H1 (cell line): ENCODE measurements around the gene RASSF3. TPM values are rescaled to one million over a fixed set of nuclear protein-coding genes. Genes with fewer than 3 reads are reported as not detected.

Source experiments
- CTCF ChIA-PET: fragments of 300-600 bp; sonication (Branson Sonifier 250); formaldehyde crosslinking; loops from one replicate; lab custom pipeline; 2021; ENCODE audit not compliant: partially characterized antibody; lab: Charles Lee
- POLR2A ChIA-PET: fragments of 300-600 bp; sonication (Branson Sonifier 250); formaldehyde crosslinking; loops from one replicate; lab custom pipeline; 2021; ENCODE audit warnings: inconsistent platforms; ENCODE audit not compliant: partially characterized antibody; lab: Charles Lee
- DNase-seq, 2 experiments: peaks; one replicate each; pipeline versions ENCODE4 v3.0.0 to v3.0.0-alpha.2; 2010 to 2022; ENCODE audit warnings: low spot score in 2 of 2, low read depth in 1 of 2, mixed read lengths in 1 of 2
- FAIRE-seq: peaks from 2 replicates; lab custom pipeline; 2011; peaks lifted over from hg19 to GRCh38; lab: Jason Lieb, UNC
- H2AFZ ChIP-seq: 2 replicates; pipeline ENCODE4 v1.8.1; 2012; ENCODE audit warnings: low read length, inconsistent platforms
- H2AK5ac ChIP-seq: 2 replicates; pipeline ENCODE4 v1.6.1; 2013; ENCODE audit warnings: low read depth, low read length
- H2BK120ac ChIP-seq: replicated peaks from 2 replicates; pipeline ENCODE3; 2013; ENCODE audit warnings: low read depth, low read length, inconsistent platforms
- H2BK12ac ChIP-seq: 2 replicates; pipeline ENCODE4 v1.6.1; 2013; ENCODE audit warnings: low read depth, low read length
- H2BK15ac ChIP-seq: 2 replicates; pipeline ENCODE4 v1.6.1; 2013; ENCODE audit warnings: low read length
- H2BK20ac ChIP-seq: 2 replicates; pipeline ENCODE4 v1.6.1; 2013; ENCODE audit warnings: low read length
- H2BK5ac ChIP-seq: 2 replicates; pipeline ENCODE4 v1.6.1; 2013; ENCODE audit warnings: low read depth, low read length
- H3K14ac ChIP-seq: 2 replicates; pipeline ENCODE4 v1.6.1; 2013; ENCODE audit warnings: inconsistent platforms; ENCODE audit not compliant: insufficient read length
- H3K18ac ChIP-seq: 2 replicates; pipeline ENCODE4 v1.6.1; 2013; ENCODE audit warnings: low read length; ENCODE audit errors: extremely low read depth
- H3K23ac ChIP-seq: 2 replicates; pipeline ENCODE4 v1.6.1; 2013; ENCODE audit warnings: inconsistent platforms; ENCODE audit not compliant: insufficient read length
- H3K23me2 ChIP-seq: 2 replicates; pipeline ENCODE4 v1.6.1; 2013; ENCODE audit warnings: low read depth, low read length
- H3K27ac ChIP-seq: 2 replicates; pipeline ENCODE4 v1.6.1; 2011; ENCODE audit warnings: low read depth, low read length, inconsistent platforms
- H3K27me3 ChIP-seq, 4 experiments: replicated peaks in 1 of 4; 1 replicate in 1 of 4; 2 replicates in 3 of 4; pipeline versions ENCODE4 v1.6.1 to v1.8.1; 2011 to 2013; ENCODE audit warnings: low read length in 3 of 4, mild to moderate bottlenecking in 3 of 4, inconsistent platforms in 2 of 4, mixed read lengths in 2 of 4, moderate library complexity in 1 of 4; ENCODE audit not compliant: control insufficient read depth in 3 of 4, insufficient read depth in 3 of 4; ENCODE audit errors: extremely low read depth in 1 of 4
- H3K36me3 ChIP-seq, 4 experiments: 2 replicates each; pipeline versions ENCODE4 v1.6.1 to v1.8.1; 2011 to 2013; ENCODE audit warnings: mild to moderate bottlenecking in 4 of 4, low read length in 3 of 4, moderate library complexity in 2 of 4, control low read depth in 1 of 4, inconsistent platforms in 1 of 4; ENCODE audit not compliant: insufficient read depth in 4 of 4, control insufficient read depth in 2 of 4
- H3K4ac ChIP-seq: replicated peaks from 2 replicates; pipeline ENCODE3; 2013; ENCODE audit warnings: low read length, low read depth, mixed read lengths, inconsistent platforms; ENCODE audit not compliant: insufficient read length
- H3K4me1 ChIP-seq, 4 experiments: replicated peaks in 1 of 4; 1 replicate in 1 of 4; 2 replicates in 3 of 4; pipeline versions ENCODE4 v1.6.1 to v1.8.1; 2011 to 2013; ENCODE audit warnings: low read length in 3 of 4, inconsistent platforms in 2 of 4, mixed read lengths in 1 of 4; ENCODE audit not compliant: insufficient read depth in 4 of 4, control insufficient read depth in 3 of 4
- H3K4me2 ChIP-seq, 2 experiments: 2 replicates each; pipeline versions ENCODE4 v1.6.1 to v1.8.1; 2011 to 2013; ENCODE audit warnings: low read depth in 2 of 2, low read length in 2 of 2, control low read depth in 1 of 2, inconsistent platforms in 1 of 2, mild to moderate bottlenecking in 1 of 2; ENCODE audit not compliant: insufficient read depth in 1 of 2
- H3K4me3 ChIP-seq, 4 experiments: fragments of 200-600, 300-600 bp in 1 of 4; sonication (generic), shearing (Covaris generic), sonication (Bioruptor Twin) in 1 of 4; 2 replicates each; pipeline versions ENCODE4 v1.5.1 to v1.8.1; 2011 to 2016; ENCODE audit warnings: low read length in 4 of 4, low read depth in 3 of 4, control low read depth in 2 of 4, inconsistent platforms in 2 of 4, mild to moderate bottlenecking in 2 of 4, mixed read lengths in 1 of 4, moderate library complexity in 1 of 4; ENCODE audit not compliant: insufficient read depth in 2 of 4; ENCODE audit errors: extremely low read depth in 1 of 4
- H3K56ac ChIP-seq: replicated peaks from 2 replicates; pipeline ENCODE3; 2013; ENCODE audit warnings: low read depth, mild to moderate bottlenecking, mixed read lengths, low read length, inconsistent platforms; ENCODE audit not compliant: insufficient read length
- H3K79me1 ChIP-seq: 2 replicates; pipeline ENCODE4 v1.6.1; 2013; ENCODE audit warnings: low read depth, low read length, control low read depth
- H3K79me2 ChIP-seq, 2 experiments: 2 replicates each; pipeline versions ENCODE4 v1.6.1 to v1.8.1; 2012 to 2013; ENCODE audit warnings: low read length in 2 of 2, mild to moderate bottlenecking in 2 of 2, inconsistent platforms in 1 of 2; ENCODE audit not compliant: insufficient read depth in 2 of 2, control insufficient read depth in 1 of 2
- H3K9ac ChIP-seq, 4 experiments: replicated peaks in 1 of 4; 1 replicate in 1 of 4; 2 replicates in 3 of 4; pipeline versions ENCODE4 v1.6.1 to v1.8.1; 2011 to 2013; ENCODE audit warnings: low read depth in 3 of 4, low read length in 3 of 4, control low read depth in 2 of 4, mild to moderate bottlenecking in 2 of 4, moderate library complexity in 2 of 4, inconsistent platforms in 1 of 4; ENCODE audit errors: extremely low read depth in 1 of 4
- H3K9me3 ChIP-seq, 2 experiments: 2 replicates each; pipeline versions ENCODE4 v1.6.1 to v1.8.1; 2012 to 2013; ENCODE audit warnings: mild to moderate bottlenecking in 2 of 2, moderate library complexity in 2 of 2, control low read depth in 1 of 2, inconsistent platforms in 1 of 2, low read depth in 1 of 2, low read length in 1 of 2, mixed read lengths in 1 of 2; ENCODE audit not compliant: insufficient read depth in 2 of 2
- H4K20me1 ChIP-seq, 2 experiments: replicated peaks in 1 of 2; 2 replicates each; pipeline versions ENCODE3 to v1.8.1; 2011 to 2013; ENCODE audit warnings: inconsistent platforms in 2 of 2, low read length in 2 of 2, mild to moderate bottlenecking in 1 of 2; ENCODE audit not compliant: insufficient read depth in 2 of 2, control insufficient read depth in 1 of 2
- H4K5ac ChIP-seq: 2 replicates; pipeline ENCODE4 v1.6.1; 2013; ENCODE audit warnings: low read length, low read depth, mixed read lengths, inconsistent platforms; ENCODE audit not compliant: insufficient read length
- H4K8ac ChIP-seq: 2 replicates; pipeline ENCODE4 v1.8.0; 2013; ENCODE audit warnings: mild to moderate bottlenecking, moderate library complexity, low read length, inconsistent platforms; ENCODE audit not compliant: insufficient read depth; ENCODE audit errors: extremely low read depth
- H4K91ac ChIP-seq: replicated peaks from 2 replicates; pipeline ENCODE3; 2013; ENCODE audit warnings: low read length, mixed read lengths, inconsistent platforms; ENCODE audit not compliant: insufficient read length
- BCL11A ChIP-seq, 2 experiments: IDR thresholded peaks; one replicate each; pipeline ENCODE4 v1.6.1; 2011; ENCODE audit warnings: low read depth in 2 of 2, low read length in 2 of 2, mild to moderate bottlenecking in 2 of 2
- CEBPB ChIP-seq: IDR thresholded peaks from 2 replicates; pipeline ENCODE4 v1.6.1; 2012; ENCODE audit warnings: low read depth, low read length
- GTF2F1 ChIP-seq: IDR thresholded peaks from 2 replicates; pipeline ENCODE4 v1.6.1; 2012; ENCODE audit warnings: low read depth, low read length, improper control_type of control experiment, borderline replicate concordance
- HDAC6 ChIP-seq: IDR thresholded peaks from one replicate; pipeline ENCODE4 v1.7.1; 2012; ENCODE audit warnings: low read depth, mild to moderate bottlenecking, inconsistent platforms, low read length, moderate library complexity
- KDM5A ChIP-seq: fragments of 200-600 bp; IDR thresholded peaks from 2 replicates; pipeline ENCODE4 v1.7.1; 2012; ENCODE audit warnings: mild to moderate bottlenecking, low read length, inconsistent platforms, mixed read lengths
- NANOG ChIP-seq: IDR thresholded peaks from 2 replicates; pipeline ENCODE4 v1.6.1; 2011; ENCODE audit warnings: low read length, low read depth, mild to moderate bottlenecking, inconsistent platforms; ENCODE audit not compliant: insufficient read depth, poor library complexity, severe bottlenecking
- SIN3A ChIP-seq, 2 experiments: IDR thresholded peaks in 1 of 2; conservative IDR thresholded peaks in 1 of 2; 2 replicates each; pipeline ENCODE4 v1.6.1; 2011 to 2012; ENCODE audit warnings: low read length in 2 of 2, improper control_type of control experiment in 1 of 2, low read depth in 1 of 2, mild to moderate bottlenecking in 1 of 2
- SP4 ChIP-seq: IDR thresholded peaks from 2 replicates; pipeline ENCODE4 v1.6.1; 2012; ENCODE audit warnings: low read length, inconsistent platforms
- SRF ChIP-seq: IDR thresholded peaks from 2 replicates; pipeline ENCODE4 v1.6.1; 2011; ENCODE audit warnings: mild to moderate bottlenecking, low read depth, low read length, moderate library complexity
- TBP ChIP-seq: IDR thresholded peaks from 2 replicates; pipeline ENCODE4 v1.6.1; 2011; ENCODE audit warnings: low read depth, low read length, improper control_type of control experiment
- WGBS, 2 experiments: shearing (Covaris generic) in 1 of 2; methylation state at CpG; one replicate each; pipeline versions ENCODE4 v1.1.6 to v1.1.7; 2013 to 2015; ENCODE audit warnings: low lambda C conversion rate in 2 of 2, mixed read lengths in 2 of 2, inconsistent platforms in 1 of 2, low coverage in 1 of 2, missing lambda C conversion rate in 1 of 2; ENCODE audit not compliant: insufficient replicate concordance in 2 of 2, insufficient coverage in 1 of 2, insufficient read length in 1 of 2; ENCODE audit errors: extremely low coverage in 1 of 2, missing lambda C conversion rate in 1 of 2; 5-methylcytosine and 5-hydroxymethylcytosine counted together
- polyA plus RNA-seq, 7 experiments: library from polyadenylated mRNA; depleted of rRNA in 3 of 7; stranded (reverse) in 5 of 7; unstranded in 2 of 7; fragments of >200 nt in 5 of 7; fragments of 200-250 nt in 2 of 7; gene quantifications; 1 replicate in 5 of 7; 2 replicates in 1 of 7; 4 replicates in 1 of 7; pipeline versions ENCODE4 v1.2.1 to v1.2.3, GENCODE V29; 2011 to 2013; ENCODE audit warnings: missing spikeins in 2 of 7, mixed read lengths in 2 of 7
- total RNA-seq: library from RNA; stranded (reverse); fragmentation: NEBNext Ultra II Directional; extraction: Animal tissue kit (Norgen Biotek cat#: 25700); gene quantifications from 2 replicates; pipeline ENCODE4 v1.2.1, GENCODE V29; 2021

Gene RASSF3
- total and polyA plus RNA-seq, 2 of the 8 experiments (the other 6 are each of a cell fraction or from before 2014, with no cell fraction given) = 19.1 to 64.3 TPM

GRCh38 chr12:64674367-64674922, 64.2 kb downstream of the RASSF3 start:
- no peak overlapping the region for H2AK5ac ChIP-seq
- FAIRE-seq (no peak), DNase-seq (no peak)
- no peak overlapping the region for H3K9ac ChIP-seq
- no peaks in the 10 kb centered on the region for H3K9me3 ChIP-seq
- no peak overlapping the region for H3K27ac ChIP-seq
- WGBS, 2 experiments = 94% methylated on average over 10 of the region's 10 CpGs; no CpG with 5 or more reads in 1 of the 2 experiments
- H3K56ac ChIP-seq = no peak overlapping the region
- CTCF ChIA-PET = interaction anchor here (0.9 to 1.0 kb wide), 2 partner anchors 8 to 24 kb away, joined by 3 read pairs; no protein-coding TSS in a partner anchor
- H3K14ac ChIP-seq = no peak overlapping the region
- no peak overlapping the region for H3K4me3 ChIP-seq
- no peaks in the 10 kb centered on the region for H3K36me3 ChIP-seq
- H2BK20ac ChIP-seq = no peak overlapping the region
- peak overlapping the region; percentile 85; the same call in 1 of the 2 replicates for H2BK12ac ChIP-seq
- no peaks in the 10 kb centered on the region for H3K27me3 ChIP-seq
- no peak overlapping the region for H3K4me2 ChIP-seq
- H3K79me1 ChIP-seq = peaks cover 10% of the 10 kb centered on the region; the same call in 1 of the 2 replicates
- H3K23ac ChIP-seq = no peak overlapping the region
- H2BK120ac ChIP-seq = no peak overlapping the region
- no peak overlapping the region for H4K91ac ChIP-seq
- no peak overlapping the region for H2AFZ ChIP-seq
- peaks cover 7 to 32% (median 28%) of the 10 kb centered on the region in 4 experiments for H3K4me1 ChIP-seq
- H4K20me1 ChIP-seq = peaks cover 4 to 13% of the 10 kb centered on the region in 2 experiments
- 0 out of 2 replicates have a peak overlapping the region, but pooled peaks have one; percentile 45 for H2BK5ac ChIP-seq
- POLR2A ChIA-PET = interaction anchor here (0.6 to 1.7 kb wide), 2 partner anchors 17 to 65 kb away, joined by 3 to 6 read pairs; partner anchors contain the start of gene RASSF3
- H3K23me2 ChIP-seq = no peaks in the 10 kb centered on the region
- TF ChIP-seq SRF (no peak), SP4 (no peak), BCL11A (IDR thresholded peaks at IDR 0.05; ENCODE audit: low read depth in 2 of 2, low read length in 2 of 2) (no peak), KDM5A (no peak), GTF2F1 (no peak), TBP (no peak), HDAC6 (no peak), SIN3A (conservative IDR thresholded peaks at IDR 0.05 in 1 of 2, IDR thresholded peaks at IDR 0.05 in 1 of 2; ENCODE audit: low read depth in 1 of 2, low read length in 2 of 2) (no peak), NANOG (no peak), CEBPB (no peak)
- TF ChIP-seq, all 59 proteins: peak for 0
- Histone ChIP-seq H2BK15ac (0 out of 2 replicates have a peak overlapping the region, but pooled peaks have one; percentile 53), H3K18ac (no peak overlapping the region), H4K5ac (no peak overlapping the region), H4K8ac (no peak overlapping the region), H3K4ac (no peak overlapping the region), H3K79me2 (peaks cover 5 to 82% of the 10 kb centered on the region in 2 experiments; a peak in 3 of 4 replicates)
